Gastrocnemius medialis (tissue), 4 donors: ENCODE results near the gene RASA3. TPM values are rescaled to one million over a fixed set of nuclear protein-coding genes. Genes with fewer than 3 reads are reported as not detected.
A peak's percentile ranks its signal among the peaks of the same experiment; 100 is the strongest.
"Not testable (repeated sequence)": the region's sequence is repeated elsewhere in the genome, so short reads cannot be mapped to it uniquely, and the experiment has no call there.

ENCODE experiments used
- ATAC-seq, 2 donors: fragments of 150-250 bp; one replicate each; pipeline ENCODE4 v1.9.1; 2016
- DNase-seq, 2 donors: peaks; one replicate each; pipeline ENCODE4 v3.0.0-alpha.2; 2019
- H3K27ac ChIP-seq, 4 donors: fragments of 200-600 bp; sonication (generic); 1 replicate in 1 of 4; 2 replicates in 3 of 4; pipeline ENCODE4 v1.5.1; 2016 to 2018; ENCODE audit warnings: mild to moderate bottlenecking in 2 of 4, moderate library complexity in 1 of 4
- H3K27me3 ChIP-seq, 3 donors: fragments of 200-600 bp; sonication (generic) in 2 of 3; 1 replicate in 1 of 3; 2 replicates in 2 of 3; pipeline versions ENCODE4 v1.5.1 to v1.6.0; 2016 to 2019; ENCODE audit warnings: mild to moderate bottlenecking in 1 of 3, moderate library complexity in 1 of 3
- H3K36me3 ChIP-seq, 2 donors: fragments of 200-600 bp; sonication (generic) in 1 of 2; one replicate each; pipeline ENCODE4 v1.5.1; 2017 to 2018
- H3K4me1 ChIP-seq, 2 donors: fragments of 200-600 bp; sonication (generic) in 1 of 2; one replicate each; pipeline ENCODE4 v1.5.1; 2016 to 2017; ENCODE audit warnings: mild to moderate bottlenecking in 2 of 2
- H3K4me3 ChIP-seq, 4 donors: fragments of 200-600 bp; sonication (generic) in 3 of 4; 1 replicate in 1 of 4; 2 replicates in 3 of 4; pipeline ENCODE4 v1.5.1; 2016 to 2019; ENCODE audit warnings: mild to moderate bottlenecking in 2 of 4
- H3K9me3 ChIP-seq, 3 donors: fragments of 200-600 bp; sonication (generic) in 2 of 3; 1 replicate in 1 of 3; 2 replicates in 2 of 3; pipeline ENCODE4 v1.5.1; 2016 to 2019
- POLR2A ChIP-seq, 2 donors: fragments of 450-650 bp; IDR thresholded peaks; one replicate each; pipeline ENCODE4 v1.6.1; 2017; ENCODE audit warnings: antibody characterized with exemption in 2 of 2, mild to moderate bottlenecking in 2 of 2, moderate library complexity in 2 of 2
- in situ Hi-C, 4 donors: fragments of 200-750 bp; cut with MboI; loops; one replicate each; pipeline versions ENCODE4 v1.15.0 to v1.8.0; 2017; ENCODE audit warnings: low sequenced_read_pairs in 4 of 4
- intact Hi-C: fragments of 100-400 bp; cut with DNase I; formaldehyde crosslinking; loops from one replicate; pipeline ENCODE4 v1.15.1; 2023; ENCODE audit warnings: low total_unique reads
- total RNA-seq, 4 donors: library from RNA; depleted of rRNA; stranded (reverse); fragments of >200 nt; gene quantifications; one replicate each; pipeline versions ENCODE4 v1.1.0 to v1.2.3, GENCODE V29; 2016
- TF ChIP-seq, protein P1 (sequence below), 5 experiments: fragments of 450-650 bp in 3 of 5; fragments of 200-600 bp in 2 of 5; sonication (generic) in 2 of 5; IDR thresholded peaks in 4 of 5; conservative IDR thresholded peaks in 1 of 5; 1 replicate in 4 of 5; 2 replicates in 1 of 5; pipeline ENCODE4 v1.5.1; 2016 to 2019; ENCODE audit warnings: antibody characterized with exemption in 5 of 5, mild to moderate bottlenecking in 3 of 5, moderate library complexity in 3 of 5

The RASA3 gene
- total RNA-seq, 4 donors from 2014 or later = 3.4 to 22.2 (median 10.8) TPM

DNA sequence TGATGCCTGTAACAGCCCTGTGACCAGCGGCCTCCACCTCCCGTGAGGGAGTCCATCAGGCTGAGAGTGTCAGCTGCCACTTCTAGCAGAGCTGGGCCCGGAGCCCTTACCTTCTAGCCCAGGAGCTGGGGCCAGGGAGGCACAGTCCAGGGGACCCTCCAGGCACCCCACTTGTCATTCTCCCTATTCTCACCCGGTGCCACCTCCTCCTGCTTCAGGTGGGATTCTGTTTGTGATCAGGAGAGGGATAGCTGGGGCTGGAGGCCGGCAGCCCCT, 4.1 kb downstream of the RASA3 start:
- Histone ChIP-seq H3K9me3 (no peaks in the 10 kb centered on the region), H3K4me1 (peaks cover 64 to 70% of the 10 kb centered on the region in 2 donors), H3K27me3 (no peaks in the 10 kb centered on the region), H3K27ac (peak overlapping the region; percentile 90 to 95 (median 92)), H3K36me3 (no peaks in the 10 kb centered on the region), H3K4me3 (peak overlapping the region; percentile 30 to 36 (median 34))
- in situ Hi-C loops (no loop called here), intact Hi-C loops (loop anchor here (1.0 kb wide), 1 partner anchor 20 kb away; no protein-coding TSS in a partner anchor)
- ATAC-seq (peak in 1 of 2 donors; percentile 15), DNase-seq (no peak)
- peak in 1 of 2 donors; percentile 47 for TF ChIP-seq POLR2A (IDR thresholded peaks at IDR 0.05)
- TF ChIP-seq, protein P1, sequence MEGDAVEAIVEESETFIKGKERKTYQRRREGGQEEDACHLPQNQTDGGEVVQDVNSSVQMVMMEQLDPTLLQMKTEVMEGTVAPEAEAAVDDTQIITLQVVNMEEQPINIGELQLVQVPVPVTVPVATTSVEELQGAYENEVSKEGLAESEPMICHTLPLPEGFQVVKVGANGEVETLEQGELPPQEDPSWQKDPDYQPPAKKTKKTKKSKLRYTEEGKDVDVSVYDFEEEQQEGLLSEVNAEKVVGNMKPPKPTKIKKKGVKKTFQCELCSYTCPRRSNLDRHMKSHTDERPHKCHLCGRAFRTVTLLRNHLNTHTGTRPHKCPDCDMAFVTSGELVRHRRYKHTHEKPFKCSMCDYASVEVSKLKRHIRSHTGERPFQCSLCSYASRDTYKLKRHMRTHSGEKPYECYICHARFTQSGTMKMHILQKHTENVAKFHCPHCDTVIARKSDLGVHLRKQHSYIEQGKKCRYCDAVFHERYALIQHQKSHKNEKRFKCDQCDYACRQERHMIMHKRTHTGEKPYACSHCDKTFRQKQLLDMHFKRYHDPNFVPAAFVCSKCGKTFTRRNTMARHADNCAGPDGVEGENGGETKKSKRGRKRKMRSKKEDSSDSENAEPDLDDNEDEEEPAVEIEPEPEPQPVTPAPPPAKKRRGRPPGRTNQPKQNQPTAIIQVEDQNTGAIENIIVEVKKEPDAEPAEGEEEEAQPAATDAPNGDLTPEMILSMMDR (IDR thresholded peaks at IDR 0.05 in 4 of 5, conservative IDR thresholded peaks at IDR 0.05 in 1 of 5) = no peak

GRCh38 chr13:114127473-114128347, 4.7 kb downstream of the RASA3 start:
- in situ Hi-C loops (no loop called here), intact Hi-C loops (loop anchor here (1.0 kb wide), 1 partner anchor 19 kb away; no protein-coding TSS in a partner anchor)
- Histone ChIP-seq H3K9me3 (no peaks in the 10 kb centered on the region), H3K4me1 (peaks cover 69 to 76% of the 10 kb centered on the region in 2 donors), H3K27me3 (no peaks in the 10 kb centered on the region), H3K27ac (peak overlapping the region; percentile 90 to 95 (median 92)), H3K36me3 (no peaks in the 10 kb centered on the region), H3K4me3 (peak overlapping the region; percentile 30 to 36 (median 34))
- peak; percentile 55 to 70 for TF ChIP-seq POLR2A (IDR thresholded peaks at IDR 0.05)
- TF ChIP-seq, protein P1 (IDR thresholded peaks at IDR 0.05 in 4 of 5, conservative IDR thresholded peaks at IDR 0.05 in 1 of 5) = no peak
- DNase-seq (peak in 1 of 2 donors; percentile 60), ATAC-seq (peak; percentile 51 to 67)

- Histone ChIP-seq H3K4me3 (peak overlapping the region in 1 of 4 donors; percentile 30), H3K4me1 (peaks cover 76 to 84% of the 10 kb centered on the region in 2 donors), H3K9me3 (no peaks in the 10 kb centered on the region), H3K36me3 (no peaks in the 10 kb centered on the region), H3K27ac (peak overlapping the region; percentile 90 to 95 (median 92)), H3K27me3 (no peaks in the 10 kb centered on the region)
- intact Hi-C loops = no loop called here
- no peak for ATAC-seq
- DNase-seq = no peak
- in situ Hi-C loops = no loop called here
- TF ChIP-seq POLR2A (IDR thresholded peaks at IDR 0.05) = no peak
- TF ChIP-seq, protein P1 (IDR thresholded peaks at IDR 0.05 in 4 of 5, conservative IDR thresholded peaks at IDR 0.05 in 1 of 5) = no peak
These were observed 5.5 kb downstream of the RASA3 start for GRCh38 chr13:114126789-114127472.

- peaks cover 80 to 92% of the 10 kb centered on the region in 2 donors for H3K4me1 ChIP-seq
- intact Hi-C loops, in situ Hi-C loops, H3K36me3 ChIP-seq, H3K9me3 ChIP-seq, ATAC-seq, DNase-seq, H3K4me3 ChIP-seq, H3K27me3 ChIP-seq: not testable (repeated sequence)
- peak overlapping the region in 1 of 4 donors; percentile 92 for H3K27ac ChIP-seq
These were observed 6.3 kb downstream of the RASA3 start for GRCh38 chr13:114126086-114126485.

DNA sequence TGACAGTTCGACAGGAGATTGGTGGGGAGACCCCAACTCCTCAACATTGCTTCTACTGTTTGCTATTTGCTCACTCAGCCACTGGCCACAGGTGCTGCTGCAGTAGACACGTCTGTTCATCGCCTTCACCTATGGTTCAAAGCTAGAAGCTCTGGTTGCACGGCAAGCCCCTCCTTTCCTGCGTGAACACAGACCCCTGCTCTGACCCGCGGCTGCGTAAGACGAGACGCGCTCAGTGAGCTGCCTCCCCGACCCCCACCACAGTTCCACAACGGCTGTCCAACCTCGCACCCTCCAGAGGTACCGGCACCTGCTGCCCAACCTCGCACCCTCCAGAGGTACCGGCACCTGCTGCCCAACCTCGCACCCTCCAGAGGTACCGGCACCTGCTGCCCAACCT, 6.8 kb downstream of the RASA3 start:
- TF ChIP-seq, protein P1 (IDR thresholded peaks at IDR 0.05 in 4 of 5, conservative IDR thresholded peaks at IDR 0.05 in 1 of 5) = no peak
- TF ChIP-seq POLR2A (IDR thresholded peaks at IDR 0.05) = no peak
- in situ Hi-C loops (no loop called here), intact Hi-C loops (no loop called here)
- no peaks in the 10 kb centered on the region for H3K27me3 ChIP-seq
- DNase-seq (no peak), ATAC-seq (no peak)
- peak overlapping the region in 1 of 4 donors; percentile 60 for H3K27ac ChIP-seq
- no peaks in the 10 kb centered on the region for H3K9me3 ChIP-seq
- no peaks in the 10 kb centered on the region for H3K36me3 ChIP-seq
- H3K4me1 ChIP-seq = peaks cover 82 to 95% of the 10 kb centered on the region in 2 donors
- H3K4me3 ChIP-seq = no peak overlapping the region
